GM18858 (cell line): ENCODE results near the gene POLD1.

Experiments
- ATAC-seq: cut with Tn5 transposase; IDR thresholded peaks from one replicate; pipeline ENCODE4 v1.9.1; 2021; ENCODE audit not compliant: unreplicated experiment

Gene POLD1

DNA sequence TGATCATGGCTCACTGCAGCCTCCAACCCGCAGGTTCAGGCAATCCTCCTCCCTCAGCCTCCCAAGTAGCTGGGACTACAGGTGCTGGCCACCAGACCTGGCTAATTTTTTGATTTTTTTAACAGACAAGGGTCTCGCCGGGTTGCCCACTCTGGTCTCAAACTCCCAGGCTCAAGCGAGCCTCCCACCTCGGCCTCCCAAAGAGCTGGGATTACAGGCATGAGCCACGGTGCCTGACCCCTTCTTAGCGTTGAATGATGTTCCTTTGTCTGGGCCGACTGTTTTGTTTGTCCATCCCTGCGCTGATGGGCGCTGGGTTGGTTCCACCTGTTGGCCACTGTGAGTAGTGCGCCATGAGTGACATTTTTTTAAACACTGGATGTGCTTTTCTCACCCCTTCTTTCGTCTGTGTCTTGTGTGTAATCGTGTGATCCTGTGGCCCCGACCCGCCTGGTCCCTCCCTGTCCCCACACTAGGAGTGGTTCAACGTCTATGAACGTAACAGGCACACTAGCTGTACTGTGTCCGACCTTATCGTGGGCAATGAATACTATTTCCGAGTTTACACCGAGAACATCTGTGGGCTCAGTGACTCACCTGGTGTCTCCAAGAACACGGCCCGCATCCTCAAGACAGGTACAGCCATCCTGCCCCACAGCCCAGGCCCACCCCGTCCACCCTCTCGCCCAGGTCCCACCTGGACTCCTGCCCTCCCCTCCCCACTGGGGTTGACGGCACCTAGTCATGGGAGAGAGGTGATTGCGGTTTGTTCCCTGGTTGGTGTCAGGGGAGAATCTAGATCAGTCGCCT lies 77.1 kb downstream of the POLD1 start:
- ATAC-seq: no peak

DNA sequence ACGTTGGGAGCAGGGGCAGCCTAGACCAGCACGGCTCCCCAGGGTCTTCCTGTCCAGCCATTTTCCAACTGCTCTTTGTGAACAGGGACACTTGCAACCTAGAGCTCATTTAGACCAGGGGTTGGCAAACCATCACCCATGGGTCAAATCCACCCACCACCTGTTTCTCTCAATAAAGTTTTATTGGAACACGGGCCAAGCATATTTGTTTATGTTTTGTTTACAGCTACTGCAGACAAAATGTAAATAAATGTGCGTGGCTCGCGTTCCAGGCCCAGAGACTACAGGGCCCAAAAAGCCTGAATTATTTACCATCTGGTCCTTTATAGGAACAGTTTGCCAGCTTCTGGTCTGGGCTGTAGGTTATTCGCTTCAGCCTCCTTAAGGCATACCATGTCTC lies 78.8 kb downstream of the POLD1 start:
- ATAC-seq: no peak

DNA sequence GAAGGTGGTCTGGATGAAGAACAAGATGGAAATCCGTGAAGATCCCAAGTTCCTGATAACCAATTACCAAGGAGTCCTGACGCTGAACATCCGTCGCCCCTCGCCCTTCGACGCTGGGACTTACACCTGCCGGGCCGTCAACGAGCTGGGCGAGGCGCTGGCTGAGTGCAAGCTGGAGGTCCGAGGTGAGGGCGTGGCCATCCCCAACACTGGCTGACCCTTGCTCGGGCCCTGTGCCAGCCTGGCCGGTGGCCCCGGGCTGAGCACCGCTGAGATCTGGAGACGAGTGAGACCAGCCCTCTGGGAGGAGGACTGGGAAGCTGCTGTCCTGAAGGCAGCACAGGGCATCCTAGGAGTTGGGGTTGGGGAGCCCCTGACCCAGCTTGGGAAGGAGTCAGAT lies 80.2 kb downstream of the POLD1 start:
- no peak for ATAC-seq

DNA sequence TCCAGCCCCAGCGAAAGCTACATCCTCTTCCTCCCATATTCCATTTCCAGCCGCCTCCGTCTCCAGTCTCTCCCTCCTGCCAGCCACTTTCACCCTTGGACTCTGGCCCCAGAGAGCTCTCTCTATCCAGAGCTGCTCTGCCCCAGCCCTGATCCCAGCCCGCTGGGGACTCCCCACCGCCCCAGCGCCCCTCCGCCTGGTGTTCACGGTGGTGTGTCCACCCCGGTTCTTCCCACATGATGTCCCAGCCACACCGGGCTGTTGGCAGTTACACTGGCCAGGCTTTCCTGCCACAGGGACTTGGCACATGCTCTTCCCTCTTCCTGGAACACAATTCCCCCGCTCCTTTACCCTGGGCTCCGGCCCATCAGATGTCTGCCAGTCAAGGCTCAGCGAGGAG lies 80.9 kb downstream of the POLD1 start:
- ATAC-seq: no peak

DNA sequence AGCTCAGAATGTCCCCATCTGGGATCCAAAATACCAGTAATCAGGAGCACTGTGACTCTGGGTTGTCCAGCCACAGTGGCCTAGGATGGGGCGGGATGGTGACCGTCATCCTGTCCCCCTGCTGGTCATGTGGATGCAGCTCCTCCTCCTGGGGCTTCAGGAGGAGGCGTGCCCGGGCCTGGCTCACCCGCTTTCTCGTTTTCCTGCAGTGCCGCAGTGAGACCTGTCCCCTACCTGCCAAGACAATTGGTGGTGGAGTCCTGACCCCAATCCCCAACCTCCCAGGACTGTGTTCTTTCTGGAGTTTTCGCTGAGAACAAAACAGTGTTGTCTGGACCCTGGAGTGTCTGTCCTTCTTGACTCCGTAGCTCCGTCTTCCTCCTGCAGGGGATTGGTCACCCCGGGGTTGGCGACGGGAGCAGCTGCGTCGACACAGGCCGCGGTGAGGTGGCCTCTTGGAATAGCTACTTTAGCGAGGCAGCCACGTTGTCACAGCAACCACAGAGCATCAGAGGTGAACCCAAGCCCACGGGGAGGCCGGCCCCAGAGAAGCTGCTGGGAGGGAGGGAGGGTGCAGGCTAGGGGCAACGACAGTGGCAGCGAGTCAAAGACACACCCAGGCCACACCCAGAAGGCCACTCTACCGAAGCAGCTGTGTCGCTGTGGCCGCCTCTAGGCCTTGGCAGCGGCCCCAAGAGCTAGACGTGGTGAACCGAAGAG lies 82.0 kb downstream of the POLD1 start:
- ATAC-seq: no peak

DNA sequence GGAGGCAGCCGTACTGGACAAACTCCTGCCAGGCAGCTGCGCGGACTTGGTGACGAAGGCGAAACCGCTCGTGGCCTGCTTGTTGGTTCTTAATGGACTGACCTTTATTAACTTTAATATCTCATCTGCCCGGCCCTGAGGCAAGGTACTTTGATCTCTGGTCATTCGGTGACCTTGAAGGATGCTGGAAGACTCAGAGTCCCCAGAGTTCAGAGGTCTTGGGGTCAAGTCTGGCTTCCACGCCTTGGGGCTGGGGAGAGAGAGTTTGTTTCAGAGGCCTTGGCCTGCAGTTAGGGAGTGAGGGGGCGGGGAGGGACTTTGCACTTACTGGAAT lies 82.5 kb downstream of the POLD1 start:
- ATAC-seq: no peak

DNA sequence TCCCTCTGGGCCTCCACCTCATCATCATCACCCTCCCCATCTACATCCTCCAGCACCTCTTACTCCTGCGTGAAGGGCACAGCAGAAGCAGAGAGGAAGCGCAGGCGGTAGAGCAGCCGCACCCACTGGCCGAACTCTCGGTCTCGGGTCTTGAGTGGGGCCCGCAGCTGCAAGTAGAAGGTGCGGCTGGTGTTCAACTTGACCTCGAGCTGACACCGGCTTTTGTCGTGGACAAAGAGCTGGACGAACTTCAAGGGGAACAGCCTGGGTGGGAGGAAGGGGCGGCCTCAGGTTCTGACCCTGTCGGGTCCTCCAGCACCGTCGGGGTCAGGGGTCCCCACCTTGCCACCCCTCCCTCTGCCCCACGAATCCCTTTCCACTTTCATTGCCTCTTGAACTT lies 83.4 kb downstream of the POLD1 start:
- ATAC-seq: no peak
